Tibial nerve (tissue), 4 donors: ENCODE data around the gene SLC6A8. TPM values are rescaled to one million over a fixed set of nuclear protein-coding genes. Genes with fewer than 3 reads are reported as not detected.

Experiments
- DNase-seq, 2 donors: peaks; one replicate each; pipeline ENCODE4 v3.0.0-alpha.2; 2019; ENCODE audit warnings: low spot score in 2 of 2
- H3K27ac ChIP-seq, 4 donors: fragments of 200-600 bp; sonication (generic) in 3 of 4; one replicate each; pipeline ENCODE4 v1.5.1; 2017 to 2019; ENCODE audit warnings: mild to moderate bottlenecking in 1 of 4
- H3K27me3 ChIP-seq, 2 donors: fragments of 200-600 bp; sonication (generic) in 1 of 2; one replicate each; pipeline versions ENCODE4 v1.5.1 to v1.6.0; 2017 to 2019
- H3K36me3 ChIP-seq, 3 donors: fragments of 200-600 bp; sonication (generic); one replicate each; pipeline ENCODE4 v1.5.1; 2018 to 2019
- H3K4me1 ChIP-seq, 4 donors: fragments of 200-600 bp; sonication (generic) in 3 of 4; one replicate each; pipeline ENCODE4 v1.5.1; 2017 to 2019
- H3K4me3 ChIP-seq, 4 donors: fragments of 200-600 bp; sonication (generic) in 3 of 4; one replicate each; pipeline ENCODE4 v1.5.1; 2017 to 2019; ENCODE audit warnings: mild to moderate bottlenecking in 1 of 4, moderate library complexity in 1 of 4
- H3K9me3 ChIP-seq, 4 donors: fragments of 200-600 bp; sonication (generic) in 3 of 4; one replicate each; pipeline ENCODE4 v1.5.1; 2017 to 2019
- CTCF ChIP-seq, 5 experiments: fragments of 200-600 bp in 3 of 5; fragments of 450-650 bp in 2 of 5; sonication (generic) in 3 of 5; IDR thresholded peaks; one replicate each; pipeline ENCODE4 v1.5.1; 2016 to 2019; ENCODE audit warnings: antibody characterized with exemption in 5 of 5, mild to moderate bottlenecking in 3 of 5, moderate library complexity in 2 of 5
- EP300 ChIP-seq, 2 donors: sonication (generic); formaldehyde crosslinking; IDR thresholded peaks; one replicate each; pipeline ENCODE4 v1.6.1; 2017; ENCODE audit warnings: antibody characterized with exemption in 2 of 2, mild to moderate bottlenecking in 1 of 2
- POLR2A ChIP-seq, 2 donors: fragments of 450-650 bp; IDR thresholded peaks; one replicate each; pipeline ENCODE4 v1.6.1; 2017; ENCODE audit warnings: antibody characterized with exemption in 2 of 2, mild to moderate bottlenecking in 2 of 2, moderate library complexity in 2 of 2
- WGBS, 2 donors: methylation state at CpG; one replicate each; pipeline ENCODE4 v1.1.5; 2018; 5-methylcytosine and 5-hydroxymethylcytosine counted together
- total RNA-seq, 4 donors: library from RNA; depleted of rRNA; stranded (reverse); fragments of >200 nt; gene quantifications; one replicate each; pipeline ENCODE4 v1.1.0, GENCODE V29; 2016

The SLC6A8 gene
- total RNA-seq, 4 donors from 2014 or later = 14.4 to 26.7 (median 21.9) TPM

DNA sequence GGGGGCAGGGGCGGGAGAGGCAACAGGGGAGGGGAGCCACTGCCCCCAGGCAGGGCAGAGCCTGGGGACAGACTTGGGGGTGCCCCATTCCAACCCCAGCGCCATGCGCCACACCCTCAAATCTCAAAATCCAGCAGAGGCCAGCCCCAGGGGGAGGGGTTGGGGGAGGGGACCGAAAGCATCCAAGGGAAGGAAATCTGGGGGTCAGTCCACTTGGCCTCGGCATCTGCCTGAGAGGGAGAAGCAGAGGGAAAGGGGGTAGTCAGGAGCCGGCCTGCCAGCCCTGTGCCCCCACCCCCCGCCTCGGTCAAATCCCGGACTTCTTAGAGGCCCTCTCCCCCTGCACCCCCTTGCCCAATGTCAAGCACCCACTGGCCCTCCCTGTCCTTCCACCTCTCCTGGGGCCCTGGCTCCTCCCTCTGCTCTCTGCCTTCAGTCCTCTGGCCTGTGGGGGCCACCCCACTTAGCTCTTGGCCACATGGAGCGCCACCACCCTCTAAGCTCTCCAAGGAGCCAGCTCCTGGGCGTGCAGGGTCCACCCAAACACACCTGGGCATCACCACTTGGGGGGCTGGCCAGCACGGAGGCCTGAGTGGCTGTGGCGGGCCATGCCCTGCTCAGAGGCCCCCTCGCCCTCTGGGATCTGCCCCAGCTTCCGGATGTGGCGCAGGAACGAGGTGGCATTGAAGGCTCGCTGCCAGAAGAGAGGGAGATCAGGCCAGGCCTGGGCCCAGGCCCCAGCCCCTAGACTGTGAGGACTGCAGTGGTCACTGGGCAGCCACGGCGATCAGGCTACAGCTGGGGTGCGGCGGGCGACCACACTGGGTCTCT, 17.6 kb upstream of the SLC6A8 start:
- no peaks in the 10 kb centered on the region for H3K36me3 ChIP-seq
- DNase-seq = no peak
- no peaks in the 10 kb centered on the region for H3K4me1 ChIP-seq
- no peak overlapping the region for H3K4me3 ChIP-seq
- 75 to 82% methylated on average over 5 to 20 of the region's 23 CpGs for WGBS, 2 donors
- H3K9me3 ChIP-seq = no peaks in the 10 kb centered on the region
- TF ChIP-seq POLR2A (IDR thresholded peaks at IDR 0.05) = no peak
- no peak for TF ChIP-seq CTCF (IDR thresholded peaks at IDR 0.05)
- TF ChIP-seq EP300 (IDR thresholded peaks at IDR 0.05) = no peak
- H3K27ac ChIP-seq = no peak overlapping the region
- peaks cover 0 to 56% of the 10 kb centered on the region in 2 donors for H3K27me3 ChIP-seq

DNA sequence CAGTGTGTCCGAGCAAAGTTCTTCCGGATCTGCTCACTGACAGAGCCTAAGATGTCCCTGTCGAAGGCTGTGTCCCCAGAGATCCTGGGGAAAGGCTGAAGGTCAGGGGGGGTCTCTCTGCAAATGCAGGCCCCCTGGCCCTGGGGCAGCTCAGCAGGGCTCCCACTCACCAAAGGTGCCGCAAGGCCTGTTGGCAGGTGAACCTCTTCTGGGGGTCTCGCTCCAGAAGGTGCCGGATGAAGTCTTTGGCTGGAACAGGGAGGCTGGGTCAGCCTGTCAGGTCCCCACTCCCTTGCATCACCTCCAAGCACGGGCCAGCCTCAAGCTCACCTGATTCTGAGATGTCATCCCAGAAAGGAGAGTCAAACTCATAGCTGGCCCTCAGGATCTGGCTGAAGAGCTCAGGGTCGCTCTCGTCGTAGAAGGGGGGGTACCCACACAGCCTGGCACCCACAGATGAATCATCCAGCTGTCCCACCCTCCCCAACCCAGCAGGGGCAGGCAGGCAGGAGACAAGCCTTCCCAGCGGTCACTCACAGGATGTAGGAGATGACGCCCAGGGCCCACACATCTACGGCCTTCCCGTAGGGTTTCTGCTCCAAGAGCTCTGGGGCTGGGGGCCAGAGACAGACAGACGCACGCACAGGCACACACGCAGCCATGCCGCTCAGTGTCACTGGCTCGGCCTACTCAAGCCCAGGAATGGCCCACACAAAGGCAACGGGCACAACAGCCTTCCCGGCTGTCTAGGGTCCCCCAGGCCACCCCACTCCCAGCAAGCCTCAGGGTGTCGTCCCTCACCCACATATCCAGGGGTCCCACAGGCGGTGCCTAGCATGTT, 16.8 kb upstream of the SLC6A8 start:
- no peak for DNase-seq
- no peaks in the 10 kb centered on the region for H3K9me3 ChIP-seq
- no peaks in the 10 kb centered on the region for H3K36me3 ChIP-seq
- no peak for TF ChIP-seq CTCF (IDR thresholded peaks at IDR 0.05)
- TF ChIP-seq EP300 (IDR thresholded peaks at IDR 0.05) = no peak
- TF ChIP-seq POLR2A (IDR thresholded peaks at IDR 0.05) = no peak
- WGBS, 2 donors = 75 to 89% methylated on average over 2 to 14 of the region's 23 CpGs
- H3K4me1 ChIP-seq = no peaks in the 10 kb centered on the region
- no peak overlapping the region for H3K4me3 ChIP-seq
- H3K27ac ChIP-seq = no peak overlapping the region
- peaks cover 0 to 63% of the 10 kb centered on the region in 2 donors for H3K27me3 ChIP-seq

GRCh38 chrX:153671589-153672530, 15.9 kb upstream of the SLC6A8 start:
- no peak overlapping the region for H3K4me3 ChIP-seq
- H3K27ac ChIP-seq = no peak overlapping the region
- WGBS, 2 donors = 90 to 95% methylated on average over 11 to 20 of the region's 27 CpGs
- no peaks in the 10 kb centered on the region for H3K9me3 ChIP-seq
- H3K27me3 ChIP-seq = peaks cover 0 to 58% of the 10 kb centered on the region in 2 donors
- H3K4me1 ChIP-seq = no peaks in the 10 kb centered on the region
- DNase-seq = no peak
- no peaks in the 10 kb centered on the region for H3K36me3 ChIP-seq
- TF ChIP-seq POLR2A (IDR thresholded peaks at IDR 0.05) (no peak), CTCF (IDR thresholded peaks at IDR 0.05) (no peak), EP300 (IDR thresholded peaks at IDR 0.05) (no peak)

DNA sequence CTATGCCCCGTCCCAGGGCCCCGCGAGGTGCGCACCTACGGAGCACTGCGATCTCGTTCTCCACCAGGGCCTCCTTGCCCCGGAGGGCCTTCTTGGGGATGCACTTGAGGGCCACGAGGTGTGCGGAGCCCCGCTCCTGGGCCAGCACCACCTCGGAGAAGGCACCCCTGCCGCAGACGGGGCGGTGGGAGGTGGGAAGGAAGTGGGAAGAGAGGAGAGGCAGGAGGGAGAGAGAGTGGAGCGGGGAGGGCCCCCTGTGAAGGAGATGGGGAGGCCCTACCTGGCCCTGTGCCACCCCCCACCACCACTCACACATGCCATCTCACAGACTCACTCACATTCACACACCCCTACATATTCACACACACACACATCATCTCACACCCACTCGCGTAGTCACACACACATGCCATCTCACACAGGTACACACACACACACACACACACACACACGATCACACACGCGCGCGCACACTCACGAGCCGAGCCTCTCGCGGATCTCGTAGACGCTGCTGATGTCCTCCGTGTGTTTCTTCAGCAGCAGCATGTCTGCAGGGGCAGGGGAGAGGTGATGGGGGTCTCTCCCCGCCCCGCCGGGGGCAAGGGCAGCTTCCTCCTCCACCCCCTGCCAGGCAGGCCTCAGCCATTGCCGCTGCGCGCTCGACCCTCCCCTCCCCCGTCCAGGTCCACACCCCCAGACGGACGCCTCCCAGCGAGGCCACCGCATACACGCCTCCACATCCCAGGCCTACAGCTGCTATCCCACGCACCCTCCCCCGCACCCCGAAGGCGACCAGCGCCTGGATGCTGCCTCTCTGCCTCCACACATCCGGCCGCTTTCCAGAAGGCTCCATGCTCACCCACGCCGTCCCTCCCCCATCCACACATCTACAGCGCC, 14.9 kb upstream of the SLC6A8 start:
- no peak overlapping the region for H3K27ac ChIP-seq
- no peaks in the 10 kb centered on the region for H3K36me3 ChIP-seq
- H3K4me1 ChIP-seq = no peaks in the 10 kb centered on the region
- H3K27me3 ChIP-seq = peaks cover 0 to 50% of the 10 kb centered on the region in 2 donors
- no peak for DNase-seq
- 69 to 74% methylated on average over 20 to 52 of the region's 53 CpGs for WGBS, 2 donors
- H3K4me3 ChIP-seq = no peak overlapping the region
- no peak for TF ChIP-seq POLR2A (IDR thresholded peaks at IDR 0.05)
- no peak for TF ChIP-seq CTCF (IDR thresholded peaks at IDR 0.05)
- no peak for TF ChIP-seq EP300 (IDR thresholded peaks at IDR 0.05)
- no peaks in the 10 kb centered on the region for H3K9me3 ChIP-seq
